ENCODE data around the gene UCN2.

DNA sequence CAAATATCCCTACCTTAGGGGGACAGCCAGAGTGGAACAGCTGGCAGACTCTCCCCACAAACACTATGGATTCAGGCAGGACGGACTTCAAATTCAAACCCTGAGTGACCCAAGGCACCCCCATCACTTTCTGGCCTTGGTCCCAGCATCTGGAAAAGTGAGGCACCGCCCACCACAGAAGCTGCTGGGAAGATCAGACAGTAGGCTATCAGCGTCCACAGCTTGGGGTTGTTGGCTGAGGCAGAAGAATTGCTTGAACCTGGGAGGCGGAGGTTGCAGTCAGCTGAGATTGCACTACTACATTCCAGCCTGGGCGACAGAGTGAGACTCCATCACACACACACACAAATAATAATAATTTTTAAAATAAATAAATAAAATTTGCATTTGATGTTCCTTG is 15.5 kb downstream of the UCN2 start:
- TF ChIP-seq, protein P1, sequence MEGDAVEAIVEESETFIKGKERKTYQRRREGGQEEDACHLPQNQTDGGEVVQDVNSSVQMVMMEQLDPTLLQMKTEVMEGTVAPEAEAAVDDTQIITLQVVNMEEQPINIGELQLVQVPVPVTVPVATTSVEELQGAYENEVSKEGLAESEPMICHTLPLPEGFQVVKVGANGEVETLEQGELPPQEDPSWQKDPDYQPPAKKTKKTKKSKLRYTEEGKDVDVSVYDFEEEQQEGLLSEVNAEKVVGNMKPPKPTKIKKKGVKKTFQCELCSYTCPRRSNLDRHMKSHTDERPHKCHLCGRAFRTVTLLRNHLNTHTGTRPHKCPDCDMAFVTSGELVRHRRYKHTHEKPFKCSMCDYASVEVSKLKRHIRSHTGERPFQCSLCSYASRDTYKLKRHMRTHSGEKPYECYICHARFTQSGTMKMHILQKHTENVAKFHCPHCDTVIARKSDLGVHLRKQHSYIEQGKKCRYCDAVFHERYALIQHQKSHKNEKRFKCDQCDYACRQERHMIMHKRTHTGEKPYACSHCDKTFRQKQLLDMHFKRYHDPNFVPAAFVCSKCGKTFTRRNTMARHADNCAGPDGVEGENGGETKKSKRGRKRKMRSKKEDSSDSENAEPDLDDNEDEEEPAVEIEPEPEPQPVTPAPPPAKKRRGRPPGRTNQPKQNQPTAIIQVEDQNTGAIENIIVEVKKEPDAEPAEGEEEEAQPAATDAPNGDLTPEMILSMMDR (IDR thresholded peaks at IDR 0.05; ENCODE audit: low read depth, low read length, poor library complexity, severe bottlenecking): no peak
- no peak for TF ChIP-seq EZH2phosphoT487 (IDR thresholded peaks at IDR 0.05; ENCODE audit: borderline replicate concordance, low read length)
